ENCODE results near the gene ZNF568. TPM values are rescaled to one million over a fixed set of nuclear protein-coding genes. Genes with fewer than 3 reads are reported as not detected.

The ZNF568 gene
- total RNA-seq, 1 donor, result 13.5 TPM

GRCh38 chr19:37014456-37014855 is 98.3 kb downstream of the ZNF568 start:
- no peak for DNase-seq (ENCODE audit: low read depth)
- TF ChIP-seq CTCF (IDR thresholded peaks at IDR 0.05; ENCODE audit: insufficient read depth, low read length), result no peak
- no peak overlapping the region for H3K4me3 ChIP-seq (ENCODE audit: low read depth, low read length)

GRCh38 chr19:37045140-37045539 is 129.0 kb downstream of the ZNF568 start:
- no peak for TF ChIP-seq CTCF (IDR thresholded peaks at IDR 0.05; ENCODE audit: insufficient read depth, low read length)
- no peak for DNase-seq (ENCODE audit: low read depth)
- no peak overlapping the region for H3K4me3 ChIP-seq (ENCODE audit: low read depth, low read length)

Other genes starting within 250 kb of the ZNF568 start
- gene ZNF461, start 249.5 kb upstream of the ZNF568 start, total RNA-seq (ENCODE audit: low replicate concordance), result 13.3 and 31.2 TPM in 2 replicates
- gene ZNF567, start 228.7 kb upstream of the ZNF568 start, total RNA-seq (ENCODE audit: low replicate concordance), result 5.0 and 6.6 TPM in 2 replicates
- 3.0 and 5.4 TPM in 2 replicates for gene ZNF850, start 143.5 kb upstream of the ZNF568 start, total RNA-seq (ENCODE audit: low replicate concordance)
- 7.4 and 13.2 TPM in 2 replicates for gene ZNF790, start 77.9 kb upstream of the ZNF568 start, total RNA-seq (ENCODE audit: low replicate concordance)
- 5.5 and 9.6 TPM in 2 replicates for gene ZNF345, start 65.5 kb upstream of the ZNF568 start, total RNA-seq (ENCODE audit: low replicate concordance)
- gene ZNF829, start within 50 bp of the ZNF568 start, total RNA-seq (ENCODE audit: low replicate concordance), result 5.2 and 5.5 TPM in 2 replicates
- gene ZNF420, start 162.1 kb downstream of the ZNF568 start, total RNA-seq (ENCODE audit: low replicate concordance), result 2.9 and 8.9 TPM in 2 replicates

Data from fibroblast of the aortic adventitia (primary cell).